Esophagus muscularis mucosa (tissue), 3 donors: Measurements from ENCODE around the gene LHX6.

ENCODE experiments used
- POLR2A ChIP-seq: fragments of 450-650 bp; IDR thresholded peaks from one replicate; pipeline ENCODE4 v1.6.1; 2017; ENCODE audit warnings: antibody characterized with exemption, moderate library complexity, mild to moderate bottlenecking, low read depth
- TF ChIP-seq, protein P1 (sequence below), 3 experiments: fragments of 200-600 bp in 2 of 3; fragments of 450-650 bp in 1 of 3; sonication (generic) in 2 of 3; IDR thresholded peaks; one replicate each; pipeline ENCODE4 v1.5.1; 2017 to 2019; ENCODE audit warnings: antibody characterized with exemption in 3 of 3, mild to moderate bottlenecking in 2 of 3, moderate library complexity in 1 of 3

DNA sequence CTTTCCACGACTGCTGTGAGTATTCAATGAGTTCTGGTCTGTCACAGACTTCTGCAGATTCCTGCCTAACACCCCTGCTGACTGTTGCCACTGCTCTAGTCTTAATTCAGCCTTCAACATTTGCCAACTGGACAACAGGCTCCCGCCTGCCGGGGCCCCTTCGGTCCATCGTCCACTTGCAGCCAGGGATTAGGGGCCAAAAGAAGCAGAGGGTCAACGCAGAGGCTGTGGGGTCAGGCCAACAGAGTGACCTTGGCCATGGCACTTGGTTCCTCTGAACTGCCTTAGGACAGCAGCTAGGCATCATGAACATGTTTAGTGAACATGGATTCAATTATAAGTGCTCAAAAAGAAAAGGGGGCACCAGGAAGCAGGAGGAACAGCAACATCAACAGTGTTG, 40.4 kb downstream of the LHX6 start:
- no peak for TF ChIP-seq POLR2A
- TF ChIP-seq, protein P1, sequence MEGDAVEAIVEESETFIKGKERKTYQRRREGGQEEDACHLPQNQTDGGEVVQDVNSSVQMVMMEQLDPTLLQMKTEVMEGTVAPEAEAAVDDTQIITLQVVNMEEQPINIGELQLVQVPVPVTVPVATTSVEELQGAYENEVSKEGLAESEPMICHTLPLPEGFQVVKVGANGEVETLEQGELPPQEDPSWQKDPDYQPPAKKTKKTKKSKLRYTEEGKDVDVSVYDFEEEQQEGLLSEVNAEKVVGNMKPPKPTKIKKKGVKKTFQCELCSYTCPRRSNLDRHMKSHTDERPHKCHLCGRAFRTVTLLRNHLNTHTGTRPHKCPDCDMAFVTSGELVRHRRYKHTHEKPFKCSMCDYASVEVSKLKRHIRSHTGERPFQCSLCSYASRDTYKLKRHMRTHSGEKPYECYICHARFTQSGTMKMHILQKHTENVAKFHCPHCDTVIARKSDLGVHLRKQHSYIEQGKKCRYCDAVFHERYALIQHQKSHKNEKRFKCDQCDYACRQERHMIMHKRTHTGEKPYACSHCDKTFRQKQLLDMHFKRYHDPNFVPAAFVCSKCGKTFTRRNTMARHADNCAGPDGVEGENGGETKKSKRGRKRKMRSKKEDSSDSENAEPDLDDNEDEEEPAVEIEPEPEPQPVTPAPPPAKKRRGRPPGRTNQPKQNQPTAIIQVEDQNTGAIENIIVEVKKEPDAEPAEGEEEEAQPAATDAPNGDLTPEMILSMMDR (IDR thresholded peaks at IDR 0.05) = no peak
